Measurements from ENCODE around the gene OSBPL5.

The OSBPL5 gene

DNA sequence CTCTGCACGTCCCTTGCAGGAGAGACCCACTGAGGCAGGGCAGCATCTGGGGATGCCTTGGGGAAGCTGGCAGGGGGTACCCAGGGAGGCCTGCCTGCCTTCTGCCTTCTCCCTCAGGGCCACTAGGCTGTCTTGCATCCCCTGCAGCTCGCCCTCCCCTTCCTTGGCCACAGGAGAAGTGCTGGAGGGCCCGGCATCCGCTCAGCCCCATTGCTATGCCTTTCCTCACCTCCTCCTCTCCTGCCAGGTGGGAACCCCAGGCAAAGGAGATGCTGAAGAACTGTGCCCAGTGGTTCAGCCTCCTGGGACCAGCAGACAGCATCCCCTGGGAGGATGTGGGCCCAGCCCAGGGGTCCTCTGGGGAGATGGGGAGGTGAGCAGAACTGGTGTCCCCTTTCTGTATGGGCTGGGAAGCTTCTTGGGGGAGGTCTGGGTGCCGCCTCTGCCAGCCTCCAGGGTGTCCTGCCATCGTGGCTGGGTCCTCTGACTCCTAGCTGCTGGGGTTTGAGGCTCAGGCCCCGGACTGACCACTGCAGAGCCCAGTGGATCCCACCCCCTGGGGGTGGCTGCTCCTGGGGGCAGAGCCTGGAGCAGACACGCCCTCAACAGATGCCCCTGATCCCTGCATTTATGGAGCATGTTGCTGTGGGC is 32.9 kb upstream of the OSBPL5 start:
- no peak for DNase-seq

DNA sequence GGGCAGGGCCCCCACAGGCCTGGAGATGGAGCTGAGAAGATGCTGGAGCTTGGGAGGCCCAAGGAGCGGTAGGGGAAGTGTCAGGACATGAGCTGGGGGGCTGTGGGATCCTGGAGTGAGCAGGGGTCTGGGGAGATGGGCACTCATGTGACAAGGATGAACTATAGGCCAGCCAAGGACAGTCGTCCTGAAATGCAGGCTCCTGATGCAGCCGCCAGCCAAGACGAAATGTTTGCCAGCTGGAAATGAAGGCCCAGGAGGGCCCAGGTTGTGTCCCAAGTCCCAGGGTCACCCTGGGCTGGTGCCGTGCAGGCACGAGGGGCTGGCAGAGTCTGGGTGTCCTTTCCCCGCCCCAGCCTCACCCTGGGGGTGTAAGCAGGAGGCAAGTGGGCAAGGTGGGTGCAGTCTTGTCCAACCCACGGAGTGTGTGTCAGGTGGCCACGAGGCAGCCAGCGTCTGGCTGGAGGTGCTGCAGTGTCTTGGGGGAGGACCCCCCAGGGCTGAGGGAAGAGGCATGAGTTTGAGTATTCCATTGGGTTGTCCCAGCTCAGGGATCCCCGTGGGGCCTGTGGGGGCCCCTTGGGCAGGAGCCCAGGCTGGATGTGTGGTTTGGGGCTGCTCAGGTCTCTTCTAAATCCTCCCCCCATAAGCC is 32.1 kb upstream of the OSBPL5 start:
- DNase-seq, result no peak

DNA sequence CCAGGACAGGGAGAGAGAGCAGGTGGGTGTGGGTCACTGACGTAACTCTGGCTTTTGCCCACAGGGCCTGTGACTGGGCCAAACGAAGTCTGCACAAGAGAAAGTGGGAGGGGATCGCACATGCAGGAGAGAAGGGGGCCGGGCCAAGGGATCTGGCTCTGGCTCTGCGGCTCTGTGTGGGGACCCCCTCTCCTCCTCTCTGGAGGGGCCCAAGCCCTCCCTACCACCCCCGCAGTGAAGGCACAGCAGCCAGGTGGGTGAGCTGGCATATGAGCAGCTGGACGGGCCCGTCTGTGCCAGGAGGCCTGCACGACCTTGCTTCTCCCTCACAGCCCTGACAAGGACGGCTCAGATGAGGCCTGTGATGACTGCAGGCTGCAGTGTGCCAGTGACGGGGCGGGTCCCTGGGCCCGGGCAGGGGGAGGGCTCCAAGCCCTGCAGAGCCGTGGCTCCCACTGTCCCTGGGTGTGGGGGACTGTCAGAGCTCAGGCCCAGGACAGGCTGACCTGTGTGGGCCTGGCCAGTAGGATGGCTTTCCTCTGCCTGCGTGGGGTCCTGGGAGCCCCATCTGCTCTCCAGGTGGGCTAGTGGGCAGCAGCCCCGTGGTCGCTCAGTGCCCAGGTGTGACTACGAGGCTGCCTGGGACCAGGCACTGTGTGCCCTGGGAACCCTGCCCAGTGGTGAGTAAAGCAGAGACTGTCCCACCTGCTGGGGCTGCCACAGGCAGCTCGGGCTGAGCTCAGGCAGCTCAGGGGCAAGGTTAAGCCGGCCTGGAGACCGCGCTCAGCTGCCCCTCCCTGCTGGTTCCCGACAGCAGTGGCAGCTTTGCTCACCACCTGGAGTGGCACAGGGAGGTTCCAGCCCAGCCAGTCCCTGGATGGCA is 31.3 kb upstream of the OSBPL5 start:
- DNase-seq, result no peak

DNA sequence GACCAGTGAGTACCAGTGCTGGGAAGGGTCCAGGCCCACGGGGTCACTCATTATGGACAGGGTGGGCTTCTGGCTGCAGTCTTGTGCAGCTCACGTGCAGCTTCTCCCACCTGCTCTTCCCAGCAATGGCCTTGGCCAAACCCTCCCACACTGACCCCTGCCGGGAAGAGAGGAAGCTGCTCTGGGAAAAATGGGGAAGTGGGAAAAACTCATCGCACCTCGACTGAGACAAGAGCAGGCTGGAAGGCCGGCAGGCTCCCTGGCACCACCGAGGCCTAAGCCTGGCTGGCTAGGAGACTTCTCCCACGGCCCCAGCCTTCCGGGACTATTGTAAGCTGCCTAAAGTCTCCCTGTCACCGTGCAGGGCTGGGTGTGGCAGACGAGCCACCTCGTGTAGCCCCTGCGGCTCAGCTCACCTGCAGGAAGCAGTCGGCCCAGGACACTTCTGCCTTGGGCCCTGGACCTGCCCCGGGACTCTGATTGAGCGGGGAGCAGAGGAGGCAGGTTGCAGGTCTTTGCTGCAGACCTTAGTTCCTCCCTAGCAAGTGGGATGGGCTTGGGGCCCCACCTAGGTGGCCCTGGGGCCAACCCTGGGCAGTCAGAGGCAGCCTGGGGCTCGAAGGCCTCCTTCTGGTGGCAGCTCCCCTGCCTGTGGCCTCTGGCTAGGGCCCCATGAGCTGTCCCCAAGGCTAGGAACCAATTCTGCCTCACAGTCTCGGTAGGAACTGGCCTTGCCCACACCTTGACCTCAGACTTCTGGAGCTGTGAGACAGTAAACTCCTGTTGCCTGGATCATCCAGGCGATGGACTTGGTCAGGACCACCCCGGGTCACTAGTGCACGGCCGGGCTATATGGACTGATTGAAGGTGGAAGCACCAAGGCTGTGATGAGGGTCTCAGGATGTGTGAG is 30.4 kb upstream of the OSBPL5 start:
- DNase-seq, result no peak

DNA sequence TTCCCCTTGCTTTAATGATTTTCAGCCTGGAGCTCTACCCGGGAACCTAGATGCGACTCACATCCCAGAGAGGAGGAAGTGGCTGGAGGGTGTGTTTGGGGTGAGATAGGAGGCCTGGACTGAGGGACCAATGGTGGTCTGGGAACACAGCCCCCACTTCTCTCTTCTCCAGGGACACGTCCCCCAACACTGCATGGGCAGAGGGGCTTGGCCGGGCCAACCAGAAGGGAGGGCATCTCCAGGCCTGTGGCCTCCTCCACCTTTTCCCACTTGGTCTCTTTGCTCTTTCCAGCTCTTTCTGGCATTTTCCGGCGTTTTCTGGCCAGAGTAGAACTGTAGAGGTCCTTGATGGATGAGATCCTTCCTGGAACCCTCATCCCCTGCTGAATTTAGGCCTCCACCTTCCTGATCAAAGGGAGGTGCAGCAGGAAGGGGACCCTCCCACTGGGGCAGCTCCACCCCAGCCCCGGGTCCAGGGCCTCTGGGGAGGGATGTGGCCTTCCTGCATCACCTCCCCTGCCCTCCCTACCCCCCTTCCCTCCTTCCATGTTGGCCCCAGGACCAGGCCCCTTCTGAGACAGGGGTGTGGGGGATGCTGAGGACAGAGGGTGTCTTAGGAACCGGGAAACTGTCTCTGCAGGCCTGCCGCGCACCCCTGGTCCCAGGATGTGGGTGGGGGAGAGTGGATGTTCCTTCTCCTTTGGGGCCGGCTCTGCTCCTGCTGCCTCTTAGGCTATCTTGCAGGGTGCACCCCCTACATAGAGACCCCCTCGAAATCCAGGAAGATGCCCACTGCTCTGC is 29.1 kb upstream of the OSBPL5 start:
- DNase-seq, result no peak

DNA sequence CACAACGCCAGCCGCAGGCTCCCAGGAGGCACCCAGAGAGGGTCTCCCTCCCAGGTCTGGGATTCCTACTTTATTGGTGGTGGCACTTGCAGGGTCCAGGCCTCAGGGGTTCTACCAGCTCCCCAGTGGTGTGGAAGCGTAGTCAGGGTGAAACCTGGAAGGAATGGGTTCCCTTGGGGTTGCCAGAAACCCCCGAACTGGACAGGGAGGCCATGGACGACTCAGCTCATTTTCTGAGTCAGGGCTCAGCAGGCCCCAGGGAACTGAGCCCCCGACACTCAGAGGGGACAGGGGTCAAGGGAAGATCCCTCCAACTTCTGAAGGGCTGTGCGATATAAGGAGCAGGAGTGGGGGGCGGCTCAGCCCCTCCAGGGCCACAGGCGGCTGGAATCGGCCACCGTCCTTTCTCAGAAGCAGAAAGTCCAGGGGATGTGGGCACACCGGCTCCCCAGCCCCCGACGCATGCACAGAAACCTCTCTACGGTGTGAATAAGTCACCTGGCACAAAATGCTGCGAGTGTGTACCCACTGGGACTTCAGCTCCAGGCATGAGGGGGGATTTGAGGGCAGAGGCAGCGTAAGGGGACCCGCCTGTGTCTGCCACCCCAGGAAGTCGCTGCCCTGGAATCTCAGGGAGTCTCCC is 28.4 kb upstream of the OSBPL5 start:
- no peak for DNase-seq

DNA sequence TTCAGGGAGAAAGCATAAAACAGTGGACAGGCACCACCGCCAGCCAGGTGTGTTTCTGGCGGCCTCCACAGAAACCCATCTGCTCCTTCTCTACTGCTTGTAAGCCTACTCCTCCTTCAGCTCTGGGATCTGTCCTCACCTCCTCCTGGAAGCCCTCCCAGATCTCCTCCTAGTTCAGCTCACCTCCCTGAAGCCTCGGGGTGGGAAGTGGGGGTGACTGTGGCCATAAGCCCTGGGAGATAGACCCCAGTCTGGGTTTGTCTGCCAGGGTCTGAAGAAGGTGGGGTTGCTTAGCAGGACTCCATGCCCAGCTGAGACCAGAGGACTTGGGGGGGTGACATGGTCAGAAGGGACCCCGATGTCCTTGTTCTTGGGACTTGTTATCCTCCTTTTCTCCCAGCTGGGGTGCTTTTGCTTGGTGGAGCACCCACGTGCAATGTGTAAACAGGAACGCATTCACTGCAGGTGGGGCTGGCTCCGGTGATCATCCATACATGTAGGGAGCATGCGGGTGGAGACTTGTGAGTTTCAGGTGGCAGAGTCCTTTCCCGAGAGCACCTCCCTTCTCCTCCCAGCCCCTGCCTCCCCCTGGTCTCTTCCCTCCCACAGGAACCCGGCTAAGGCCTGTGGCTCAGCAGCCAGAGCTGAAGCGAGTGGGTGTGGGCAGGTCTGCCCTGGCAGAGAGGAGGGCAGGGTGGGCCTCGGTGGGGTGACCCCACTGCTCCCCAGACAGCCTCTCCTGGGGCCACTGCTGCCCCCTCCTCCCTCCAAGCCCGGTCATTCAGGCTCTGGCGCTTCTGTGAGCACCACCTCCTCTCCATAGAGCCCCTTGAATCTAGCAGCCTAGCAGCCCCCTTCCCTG is 27.6 kb upstream of the OSBPL5 start:
- DNase-seq, result no peak

DNA sequence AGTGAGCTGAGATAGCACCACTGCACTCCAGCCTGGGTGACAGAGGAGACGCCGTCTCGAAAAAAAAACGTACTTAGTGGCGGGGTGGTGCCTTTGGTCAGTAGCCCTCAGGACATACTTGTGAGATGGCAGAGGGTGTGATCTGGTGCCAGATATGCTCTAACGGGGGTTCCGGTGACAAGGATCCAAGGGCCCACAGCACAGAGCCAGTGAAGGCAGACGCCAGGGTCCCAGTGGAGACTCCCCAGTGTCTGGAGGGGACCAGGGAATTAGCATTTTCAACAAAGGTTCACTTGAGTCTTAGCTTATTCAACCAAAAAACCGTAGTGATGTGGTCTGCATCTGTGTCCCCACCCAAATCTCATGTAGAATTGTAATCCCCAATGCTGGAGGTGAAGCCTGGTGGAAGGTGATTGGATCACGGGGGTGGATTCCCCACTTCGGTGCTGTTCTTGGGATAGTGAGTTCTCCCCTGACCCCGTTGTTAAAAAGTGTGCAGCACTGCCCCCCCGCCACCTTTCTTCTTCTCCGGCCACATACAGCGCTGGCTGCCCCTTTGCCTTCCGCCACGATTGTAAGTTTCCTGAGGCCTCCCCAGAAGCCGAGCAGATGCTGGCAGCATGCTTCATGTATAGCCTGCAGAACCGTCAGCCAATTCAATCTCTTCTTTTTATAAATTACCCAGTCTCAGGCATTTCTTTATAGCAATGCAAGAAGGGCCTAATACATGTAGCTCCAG is 26.6 kb upstream of the OSBPL5 start:
- no peak for DNase-seq

DNA sequence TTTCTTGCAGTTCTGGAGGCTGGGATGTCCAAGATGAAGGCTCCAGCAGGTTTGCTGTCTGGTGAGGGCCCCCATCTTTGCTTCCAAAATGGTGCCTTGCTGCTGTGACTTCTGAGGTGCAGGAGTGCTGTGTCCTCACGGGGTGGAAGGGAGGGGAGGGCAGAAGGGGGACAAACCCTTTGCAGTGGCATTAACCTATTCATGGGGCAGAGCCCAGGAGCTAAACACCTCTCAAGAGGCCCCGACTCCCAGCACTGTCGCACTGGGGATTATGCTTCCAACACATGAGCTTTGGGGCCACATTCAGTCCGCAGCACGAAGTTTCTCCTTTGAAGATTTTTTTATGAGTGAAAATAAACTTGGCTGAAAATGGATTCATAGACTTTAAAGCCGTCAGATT is 25.5 kb upstream of the OSBPL5 start:
- DNase-seq, result no peak

DNA sequence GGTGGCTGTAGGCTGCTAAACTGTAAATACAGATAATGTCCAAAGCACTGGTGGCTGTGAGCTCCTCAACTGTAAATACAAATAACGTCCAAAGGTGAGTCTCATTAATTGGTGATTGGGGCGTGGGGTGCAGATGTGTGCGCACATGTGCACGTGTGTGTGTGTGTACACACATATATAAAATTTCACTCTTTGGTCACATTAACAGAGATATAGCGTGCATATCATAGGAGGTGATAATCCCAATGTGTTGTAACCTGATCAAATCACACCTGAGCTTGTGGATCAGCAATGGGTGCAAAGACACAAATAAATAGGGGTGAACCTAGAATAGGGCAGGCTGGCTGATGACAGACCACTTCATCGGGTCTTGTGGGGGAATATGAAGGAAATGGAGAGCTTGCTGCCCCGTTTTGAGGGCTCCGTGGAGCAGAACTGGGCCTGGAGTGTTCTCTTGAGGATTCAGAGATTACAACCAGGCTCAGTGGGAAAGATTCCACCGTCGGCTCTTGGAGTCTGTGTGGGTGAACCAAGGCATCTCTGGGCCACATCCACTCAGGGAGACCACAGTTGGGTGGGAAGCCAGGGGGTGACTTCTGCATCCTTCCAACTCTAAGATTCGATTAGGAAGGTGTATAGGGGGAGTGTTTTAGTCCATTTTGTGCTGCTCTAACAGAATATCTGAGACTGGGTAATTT is 24.9 kb upstream of the OSBPL5 start:
- DNase-seq, result no peak

DNA sequence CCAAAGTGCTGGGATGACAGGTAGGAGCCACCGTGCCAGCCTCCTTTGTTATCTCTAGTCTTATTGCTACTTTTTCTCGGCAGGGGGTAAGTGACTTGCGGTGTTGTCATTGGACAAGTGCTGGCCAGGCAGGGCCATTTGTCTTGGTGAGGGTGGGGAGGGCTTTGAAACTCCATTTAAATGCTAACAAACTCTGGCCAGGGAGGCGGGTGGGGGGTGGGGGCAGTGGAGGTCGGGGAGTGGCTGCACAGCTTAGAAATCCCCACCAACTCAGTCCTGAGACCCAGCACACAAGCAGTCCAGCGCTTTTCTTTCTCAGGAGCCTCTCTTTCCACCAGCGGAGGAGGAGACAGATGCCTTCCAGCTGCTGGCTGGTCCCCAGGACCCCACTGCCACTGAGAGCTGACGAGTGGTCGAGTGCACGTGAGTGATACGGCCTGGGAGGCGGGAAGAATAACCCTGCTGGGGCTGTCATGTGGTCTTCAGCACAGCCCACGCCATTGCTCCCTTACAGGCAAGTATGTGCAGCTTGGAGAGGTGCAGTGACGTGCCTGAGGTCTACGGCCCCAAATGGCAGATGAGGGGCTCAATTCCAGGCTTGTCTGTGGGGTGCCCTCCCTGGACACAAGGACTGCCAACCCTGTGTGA is 24.2 kb upstream of the OSBPL5 start:
- DNase-seq, result no peak

DNA sequence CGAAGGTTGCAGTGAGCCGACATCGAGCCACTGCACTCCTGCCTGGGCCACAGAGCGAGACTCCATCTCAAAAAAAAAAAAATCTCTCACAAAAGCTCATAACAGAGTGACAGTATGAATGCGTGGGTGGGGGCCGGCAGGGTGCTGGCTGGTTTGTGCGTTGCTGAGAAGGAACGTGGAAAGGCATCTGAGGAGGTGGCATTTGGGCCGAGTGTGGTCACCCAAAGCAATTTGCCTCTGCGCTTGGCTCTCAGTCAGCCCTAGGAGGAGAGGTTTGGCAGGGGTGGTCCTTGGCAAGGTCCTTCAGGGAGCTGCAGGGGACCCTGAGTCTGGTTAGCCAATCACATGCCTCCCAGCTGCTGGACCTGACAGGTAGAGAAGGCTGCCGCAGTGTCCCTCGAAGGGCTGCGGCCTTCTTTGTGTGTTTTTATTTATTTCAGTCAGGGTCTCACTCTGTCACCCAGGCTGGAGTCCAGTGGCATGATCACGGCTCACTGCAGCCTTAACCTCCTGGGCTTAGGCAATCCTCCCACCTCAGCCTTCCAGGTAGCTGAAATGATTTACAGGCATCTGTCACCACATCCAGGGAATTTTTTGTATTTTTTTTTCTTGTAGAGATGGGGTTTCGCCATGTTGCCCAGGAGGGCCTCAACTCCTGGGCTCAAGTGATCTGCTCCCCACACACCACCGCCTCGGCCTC is 23.5 kb upstream of the OSBPL5 start:
- no peak for DNase-seq

DNA sequence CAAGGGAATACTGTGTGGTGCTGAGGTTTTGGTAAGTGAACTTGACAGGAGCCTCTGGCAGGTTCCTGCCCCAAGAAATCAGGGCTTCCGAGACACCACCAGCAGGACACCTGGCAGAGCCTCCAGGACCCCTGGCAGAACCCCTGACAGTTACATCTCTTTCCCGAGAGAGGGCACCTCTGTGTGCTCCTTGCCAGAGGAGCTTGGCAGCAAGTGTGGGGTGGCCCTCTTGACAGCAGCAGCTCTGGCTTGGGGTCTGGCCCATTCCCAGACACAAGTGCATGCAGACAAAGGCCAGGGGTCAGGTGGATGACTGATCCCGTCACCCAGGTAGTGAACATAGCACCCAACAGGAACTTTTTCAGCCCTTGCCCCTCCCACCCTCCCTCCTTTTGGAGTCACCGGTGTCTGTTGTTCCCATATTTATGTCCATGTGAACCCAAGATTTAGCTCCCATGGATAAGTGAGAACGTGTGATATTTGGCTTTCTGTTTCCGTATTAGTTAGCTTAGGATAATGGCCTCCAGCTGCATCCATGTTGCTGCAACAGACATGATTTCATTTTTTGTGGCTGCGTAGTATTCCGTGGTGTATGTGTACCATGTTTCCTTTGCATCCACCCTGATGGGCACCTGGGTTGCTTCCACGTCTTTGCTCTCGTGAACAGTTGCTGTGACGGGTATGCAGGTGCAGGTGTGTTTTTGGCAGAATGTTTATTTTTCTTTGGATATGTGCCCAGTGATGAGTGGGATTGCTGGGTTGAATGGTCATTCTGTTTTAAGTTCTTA is 21.2 kb upstream of the OSBPL5 start:
- no peak for DNase-seq

DNA sequence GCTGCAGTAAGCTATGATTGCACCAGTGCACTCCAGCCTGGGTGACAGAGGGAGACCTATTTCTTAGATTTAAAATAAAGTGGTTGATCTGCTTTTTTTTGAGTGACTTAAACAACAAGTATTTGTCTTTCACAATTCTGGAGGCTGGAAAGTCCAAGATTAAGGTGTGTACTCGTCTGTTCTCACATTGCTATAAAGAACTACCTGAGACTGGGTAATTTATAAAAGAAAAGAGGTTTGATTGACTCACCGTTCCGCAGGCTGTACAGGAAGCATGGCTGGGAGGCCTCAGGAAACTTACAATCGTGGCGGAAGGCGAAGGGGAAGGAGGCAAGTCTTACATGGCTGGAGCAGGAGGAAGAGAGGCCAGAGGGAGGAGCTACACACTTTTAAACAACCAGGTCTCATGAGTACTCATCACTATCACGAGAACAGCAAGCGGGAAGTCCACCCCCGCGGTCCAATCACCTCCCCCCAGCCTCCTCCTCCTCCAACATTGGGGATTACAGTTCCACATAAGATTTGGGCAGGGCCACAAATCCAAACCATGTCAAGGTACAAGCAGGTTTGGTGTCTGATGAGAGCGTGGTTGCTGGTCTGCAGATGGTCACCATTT is 19.7 kb upstream of the OSBPL5 start:
- DNase-seq, result no peak

DNA sequence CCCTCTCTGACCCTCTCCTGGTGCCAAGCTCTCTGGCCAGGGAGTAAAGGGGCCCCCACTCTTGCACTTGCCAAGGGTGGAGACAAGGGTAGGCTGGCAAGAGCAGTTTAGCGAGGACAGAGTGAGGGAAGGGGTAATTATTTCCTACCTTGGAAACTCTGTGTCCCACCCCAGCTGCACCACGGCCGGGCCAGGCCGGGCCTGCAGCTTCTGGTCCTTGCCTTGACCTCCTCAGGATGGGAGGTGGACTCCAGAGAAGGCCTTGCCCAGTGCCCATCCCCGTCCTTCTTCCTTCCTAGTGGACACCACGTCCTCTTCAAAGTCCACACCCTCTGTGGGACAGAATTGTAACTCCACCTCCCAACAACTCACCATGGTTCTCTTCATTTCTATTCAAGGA is 18.4 kb upstream of the OSBPL5 start:
- no peak for DNase-seq

DNA sequence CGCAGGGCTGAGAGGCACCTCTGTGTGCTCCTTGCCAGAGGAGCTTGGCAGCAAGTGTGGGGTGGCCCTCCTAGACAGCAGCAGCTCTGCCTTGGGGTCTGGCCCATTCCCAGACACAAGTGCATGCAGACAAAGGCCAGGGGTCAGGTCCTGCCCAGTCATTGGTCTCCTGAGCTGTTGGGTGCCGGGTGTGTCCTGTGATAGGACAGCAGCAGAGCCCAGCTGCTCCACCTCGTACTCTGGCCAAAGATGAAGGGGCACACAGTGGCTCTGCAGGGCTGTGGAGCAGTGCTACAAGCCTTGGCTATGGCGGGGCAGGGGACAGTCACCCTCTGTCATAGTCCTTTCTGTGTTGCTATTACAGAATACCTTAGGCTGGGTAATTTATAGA is 17.3 kb upstream of the OSBPL5 start:
- DNase-seq, result no peak

Measured in NCI-H510A treated with DMSO at 0.1 percent for 48 hours (cell line).